Measurements from ENCODE around the gene ME2.

- TF ChIP-seq CTCF (IDR thresholded peaks at IDR 0.05) (no peak), POLR2A (IDR thresholded peaks at IDR 0.05) (no peak), EP300 (IDR thresholded peaks at IDR 0.05) (no peak)
These were observed 49.6 kb downstream of the ME2 start for GRCh38 chr18:50928551-50928950.

Data from tibial nerve (tissue), 4 donors.